Measurements from ENCODE around the gene TENM4.

DNA sequence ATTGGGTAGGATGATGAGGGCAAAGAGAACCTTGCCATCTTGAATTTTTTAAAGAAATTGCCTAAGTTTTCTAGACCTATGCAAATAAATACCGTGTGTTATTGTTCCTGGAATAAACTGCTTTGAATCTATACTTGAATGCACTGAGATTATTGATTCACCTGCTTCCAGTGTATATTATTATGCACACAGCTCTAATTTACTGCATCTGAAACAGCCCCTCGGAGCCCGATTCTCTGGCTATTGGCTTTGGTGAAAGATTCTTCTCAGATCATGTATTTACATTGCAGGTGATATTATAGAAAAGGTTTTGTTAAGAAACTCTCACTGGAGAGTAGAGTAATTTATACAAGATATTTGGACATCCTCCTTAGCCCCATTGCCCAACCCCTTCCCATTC, 254.2 kb downstream of the TENM4 start:
- TF ChIP-seq CTCF (IDR thresholded peaks at IDR 0.05) (no peak), POLR2AphosphoS5 (IDR thresholded peaks at IDR 0.05; ENCODE audit: low read depth, low read length) (no peak), SIN3A (IDR thresholded peaks at IDR 0.05; ENCODE audit: borderline replicate concordance, insufficient read depth, low read depth, low read length) (no peak), REST (IDR thresholded peaks at IDR 0.05; ENCODE audit: insufficient read depth in 1 of 2, low read depth in 2 of 2, low read length in 1 of 2) (no peak)
